GM12875 (cell line): ENCODE measurements around the gene PNKP.

ENCODE experiments used
- H3K4me3 ChIP-seq: one replicate; pipeline ENCODE4 v1.5.1; 2011; ENCODE audit warnings: low read depth, low read length, control low read depth
- TF ChIP-seq, protein P1 (sequence below): IDR thresholded peaks from 2 replicates; pipeline ENCODE4 v1.5.1; 2011; ENCODE audit warnings: low read depth, mild to moderate bottlenecking, control low read depth, inconsistent platforms, low read length, moderate library complexity, borderline replicate concordance; ENCODE audit not compliant: insufficient read depth

Gene PNKP

DNA sequence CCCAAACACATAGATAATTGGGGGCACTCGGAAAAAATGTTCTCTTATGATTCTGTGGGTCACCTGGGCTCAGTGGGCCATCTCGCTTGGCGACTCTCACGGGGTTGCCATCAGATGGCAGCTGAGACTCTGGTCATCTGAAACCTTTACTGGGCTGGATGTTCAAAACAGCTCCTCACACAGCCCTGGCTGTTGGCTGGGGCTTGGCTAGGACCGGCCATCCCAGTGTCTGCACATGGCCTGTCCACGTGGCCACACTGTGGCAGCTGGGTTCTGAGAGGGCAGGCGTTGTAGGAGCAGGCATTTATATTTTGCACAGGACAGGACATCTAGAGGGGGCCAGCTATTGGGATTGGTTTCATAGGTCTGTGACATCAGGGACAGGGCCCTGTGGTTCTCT, 33.8 kb downstream of the PNKP start:
- H3K4me3 ChIP-seq = no peak overlapping the region
- TF ChIP-seq, protein P1, sequence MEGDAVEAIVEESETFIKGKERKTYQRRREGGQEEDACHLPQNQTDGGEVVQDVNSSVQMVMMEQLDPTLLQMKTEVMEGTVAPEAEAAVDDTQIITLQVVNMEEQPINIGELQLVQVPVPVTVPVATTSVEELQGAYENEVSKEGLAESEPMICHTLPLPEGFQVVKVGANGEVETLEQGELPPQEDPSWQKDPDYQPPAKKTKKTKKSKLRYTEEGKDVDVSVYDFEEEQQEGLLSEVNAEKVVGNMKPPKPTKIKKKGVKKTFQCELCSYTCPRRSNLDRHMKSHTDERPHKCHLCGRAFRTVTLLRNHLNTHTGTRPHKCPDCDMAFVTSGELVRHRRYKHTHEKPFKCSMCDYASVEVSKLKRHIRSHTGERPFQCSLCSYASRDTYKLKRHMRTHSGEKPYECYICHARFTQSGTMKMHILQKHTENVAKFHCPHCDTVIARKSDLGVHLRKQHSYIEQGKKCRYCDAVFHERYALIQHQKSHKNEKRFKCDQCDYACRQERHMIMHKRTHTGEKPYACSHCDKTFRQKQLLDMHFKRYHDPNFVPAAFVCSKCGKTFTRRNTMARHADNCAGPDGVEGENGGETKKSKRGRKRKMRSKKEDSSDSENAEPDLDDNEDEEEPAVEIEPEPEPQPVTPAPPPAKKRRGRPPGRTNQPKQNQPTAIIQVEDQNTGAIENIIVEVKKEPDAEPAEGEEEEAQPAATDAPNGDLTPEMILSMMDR = no peak

DNA sequence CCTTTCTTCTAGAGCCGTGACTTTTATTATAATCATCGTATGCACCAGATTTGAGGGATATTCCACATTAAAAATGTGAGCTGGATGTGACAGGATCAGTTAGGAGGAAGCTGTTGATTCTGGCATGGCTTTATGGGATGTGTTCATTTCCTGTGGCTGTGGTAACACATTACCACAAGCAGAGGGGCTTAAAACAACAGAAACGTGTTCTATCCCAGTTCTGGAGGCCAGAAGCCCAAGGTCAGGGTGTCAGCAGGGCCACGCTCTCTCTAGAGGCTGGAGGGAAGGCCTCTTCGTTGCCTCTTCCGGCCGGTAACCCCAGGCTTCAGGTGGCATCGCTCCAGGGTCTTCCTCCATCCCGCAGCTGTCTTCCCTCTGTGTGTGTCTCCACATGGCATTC, 34.8 kb downstream of the PNKP start:
- TF ChIP-seq, protein P1 = no peak
- H3K4me3 ChIP-seq = no peak overlapping the region

DNA sequence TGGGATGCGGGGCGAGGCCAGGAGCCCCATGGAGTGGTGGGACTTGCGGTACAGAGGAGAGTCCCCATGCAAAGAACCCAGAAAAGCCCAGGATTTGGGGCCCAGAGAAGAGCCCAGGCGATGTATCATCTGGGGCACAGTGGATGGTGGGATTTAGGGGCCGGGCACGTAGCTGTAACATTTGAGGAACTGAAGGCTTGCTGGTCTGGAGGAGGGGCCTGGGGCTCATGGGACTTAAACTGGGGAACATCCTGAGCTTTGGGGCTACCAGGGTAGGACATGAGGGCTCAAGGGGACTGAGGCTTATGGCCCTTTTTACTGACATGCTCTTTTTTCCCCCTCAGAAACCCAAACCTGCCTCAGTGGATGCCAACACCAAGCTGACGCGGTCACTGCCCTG, 35.8 kb downstream of the PNKP start:
- H3K4me3 ChIP-seq = no peak overlapping the region
- TF ChIP-seq, protein P1 = no peak

DNA sequence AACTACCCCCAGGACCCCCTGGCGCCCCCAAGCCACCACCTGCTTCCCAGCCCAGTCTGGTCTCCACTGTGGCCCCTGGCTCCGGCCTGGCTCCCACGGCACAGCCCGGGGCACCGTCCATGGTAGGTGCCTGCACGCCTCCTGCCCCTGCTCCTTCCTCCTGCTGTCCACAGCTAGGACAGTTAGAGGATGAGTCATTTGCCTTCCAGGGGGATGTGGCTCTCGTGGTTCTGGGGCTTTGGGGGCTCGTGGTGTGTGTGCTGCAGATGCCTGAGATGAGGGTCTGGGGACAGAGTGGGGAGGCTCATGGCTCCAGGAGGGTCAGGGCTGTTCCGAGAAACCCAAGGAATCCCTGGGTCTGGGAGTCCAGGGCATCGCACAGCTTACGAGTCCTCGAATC, 36.6 kb downstream of the PNKP start:
- TF ChIP-seq, protein P1 = no peak
- no peak overlapping the region for H3K4me3 ChIP-seq

DNA sequence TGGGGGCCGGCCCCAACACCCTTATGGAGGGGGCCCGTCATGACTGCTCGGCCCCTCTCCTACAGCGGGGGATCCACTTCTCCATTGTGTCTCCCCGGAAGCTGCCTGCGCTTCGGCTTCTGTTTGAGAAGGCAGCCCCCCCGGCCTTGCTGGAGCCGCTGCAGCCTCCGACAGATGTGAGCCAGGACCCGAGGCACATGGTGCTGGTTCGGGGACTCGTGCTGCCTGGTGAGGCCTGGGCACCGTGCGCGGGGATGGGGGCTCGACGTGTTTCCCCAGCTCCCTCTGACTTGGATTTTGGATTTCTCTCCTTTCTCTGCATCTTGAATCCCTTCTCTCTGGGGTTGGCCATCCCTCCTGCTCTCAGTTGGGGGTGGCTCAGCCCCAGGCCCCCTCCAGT, 37.7 kb downstream of the PNKP start:
- TF ChIP-seq, protein P1 = no peak
- no peak overlapping the region for H3K4me3 ChIP-seq

DNA sequence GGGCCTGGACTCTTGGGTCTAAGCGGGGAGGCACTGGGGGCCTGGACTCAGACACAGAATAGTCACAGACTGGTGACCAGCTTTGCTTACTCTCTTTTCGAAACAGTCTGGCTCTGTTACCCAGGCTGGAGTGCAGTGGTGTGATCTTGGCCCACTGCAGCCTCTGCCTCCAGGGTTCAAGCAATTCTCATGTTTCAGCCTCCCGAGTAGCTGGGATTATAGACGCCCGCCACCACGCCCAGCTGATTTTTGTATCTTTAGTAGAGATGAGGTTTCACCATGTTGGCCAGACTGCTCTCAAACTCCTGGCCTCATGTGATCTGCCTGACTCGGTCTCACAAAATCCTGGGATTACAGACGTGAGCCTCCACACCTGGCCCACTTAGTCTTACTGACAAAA, 38.2 kb downstream of the PNKP start:
- TF ChIP-seq, protein P1 = no peak

DNA sequence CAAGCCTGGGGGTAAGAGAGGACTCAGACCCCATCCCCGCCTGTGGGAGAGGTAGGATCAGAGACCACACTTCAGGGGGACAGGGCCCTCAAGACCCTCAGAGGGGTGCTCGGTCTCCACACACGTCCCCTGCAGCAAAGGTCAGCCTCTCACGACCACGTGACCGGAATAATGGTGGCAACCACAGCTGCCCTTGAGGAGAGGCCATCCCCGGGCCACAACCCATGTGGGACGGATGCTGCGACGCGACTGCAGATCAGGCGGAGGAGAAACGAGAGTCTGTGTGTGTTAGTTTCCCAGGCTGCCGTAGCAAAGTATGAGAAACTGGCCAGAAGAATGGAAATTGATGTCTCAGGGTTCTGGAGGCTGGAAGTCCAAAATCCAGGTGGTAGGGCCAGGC, 40.3 kb downstream of the PNKP start:
- H3K4me3 ChIP-seq = no peak overlapping the region
- TF ChIP-seq, protein P1 = no peak

More for the DNA sequence above, 38.2 kb downstream of the PNKP start:
- H3K4me3 ChIP-seq = no peak overlapping the region
